HTERT RPE-1 (cell line): ENCODE measurements around the gene ECI2.

Experiments used
- in situ Hi-C: fragments of 300-500 bp; cut with MboI; formaldehyde crosslinking; loops from 4 replicates; pipeline ENCODE4 v1.14.3; 2020; ENCODE audit warnings: low sequenced_read_pairs

The ECI2 gene, protein sequence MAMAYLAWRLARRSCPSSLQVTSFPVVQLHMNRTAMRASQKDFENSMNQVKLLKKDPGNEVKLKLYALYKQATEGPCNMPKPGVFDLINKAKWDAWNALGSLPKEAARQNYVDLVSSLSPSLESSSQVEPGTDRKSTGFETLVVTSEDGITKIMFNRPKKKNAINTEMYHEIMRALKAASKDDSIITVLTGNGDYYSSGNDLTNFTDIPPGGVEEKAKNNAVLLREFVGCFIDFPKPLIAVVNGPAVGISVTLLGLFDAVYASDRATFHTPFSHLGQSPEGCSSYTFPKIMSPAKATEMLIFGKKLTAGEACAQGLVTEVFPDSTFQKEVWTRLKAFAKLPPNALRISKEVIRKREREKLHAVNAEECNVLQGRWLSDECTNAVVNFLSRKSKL

DNA sequence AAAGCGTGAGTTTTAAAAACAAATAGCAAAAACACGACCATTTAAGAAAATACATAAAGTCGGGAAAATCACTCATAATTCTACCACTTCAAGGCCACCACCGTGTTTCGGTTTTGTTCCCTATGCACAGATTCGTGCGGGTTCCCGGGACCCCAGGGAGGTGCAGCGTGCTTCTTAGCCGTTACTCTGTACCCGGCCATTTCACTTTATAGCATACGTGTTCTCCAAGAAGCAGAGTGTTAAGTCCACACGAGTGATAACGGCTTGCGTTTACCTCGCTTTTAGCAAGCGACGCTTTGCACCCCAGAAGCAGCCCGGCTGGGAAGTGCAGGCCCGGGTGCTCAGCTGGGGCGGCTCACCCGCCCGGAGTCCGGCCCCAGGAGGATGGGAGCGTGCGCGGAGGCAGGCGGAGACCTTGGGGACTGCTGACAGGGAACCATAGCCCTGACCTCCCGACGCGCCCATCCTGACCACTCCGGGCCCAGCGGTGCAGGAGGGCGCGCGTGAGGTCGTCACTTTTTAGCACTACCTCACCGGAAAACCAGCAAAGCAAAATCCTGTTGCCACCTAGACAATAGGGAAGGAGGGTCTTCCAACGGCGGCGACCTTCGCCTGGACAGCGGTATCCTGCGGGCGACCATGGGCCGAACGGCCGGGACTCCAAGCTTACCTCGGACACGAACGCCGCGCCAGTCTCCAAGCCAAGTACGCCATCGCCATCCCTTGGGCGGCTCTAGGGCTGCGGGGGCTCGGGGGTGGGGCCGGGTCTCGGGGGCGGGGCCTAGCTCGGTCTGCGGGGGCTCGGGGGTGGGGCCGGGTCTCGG is at the start of gene ECI2:
TSS of gene ECI2 (minus strand) at position 735 of the 824 bp plus-strand sequence. CDS start at position 720, 15 bp downstream.
- in situ Hi-C loops, result no loop called here

DNA sequence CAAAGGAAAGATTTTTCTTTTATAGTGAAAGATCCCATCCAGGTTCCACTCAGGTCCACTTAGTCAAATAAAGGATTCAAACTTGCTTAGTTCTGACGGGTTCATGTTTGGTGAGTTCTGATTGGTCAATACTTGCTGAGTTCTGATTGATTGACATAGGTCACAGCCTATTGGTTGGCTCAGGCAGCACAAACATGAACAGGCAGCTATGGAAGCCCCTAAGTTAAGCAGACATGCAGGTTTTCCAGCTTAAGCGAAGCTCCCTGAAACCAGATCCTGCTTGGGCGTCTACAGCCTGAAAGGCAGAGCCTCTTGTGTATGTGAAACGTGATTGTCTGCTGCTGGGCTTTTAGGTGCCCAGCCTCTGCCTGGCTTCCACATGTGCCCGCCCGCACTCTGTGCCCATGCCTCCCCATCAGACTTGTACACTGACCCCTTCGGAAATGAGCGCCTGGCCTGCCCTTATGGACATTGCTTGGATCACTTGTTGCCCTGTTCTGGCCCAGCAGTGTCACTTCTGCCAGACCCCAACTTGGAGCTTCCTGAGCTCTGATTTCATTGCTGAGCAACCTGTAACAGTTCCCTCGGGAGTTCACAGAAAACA is 45.4 kb upstream of the ECI2 start:
- in situ Hi-C loops, result no loop called here

DNA sequence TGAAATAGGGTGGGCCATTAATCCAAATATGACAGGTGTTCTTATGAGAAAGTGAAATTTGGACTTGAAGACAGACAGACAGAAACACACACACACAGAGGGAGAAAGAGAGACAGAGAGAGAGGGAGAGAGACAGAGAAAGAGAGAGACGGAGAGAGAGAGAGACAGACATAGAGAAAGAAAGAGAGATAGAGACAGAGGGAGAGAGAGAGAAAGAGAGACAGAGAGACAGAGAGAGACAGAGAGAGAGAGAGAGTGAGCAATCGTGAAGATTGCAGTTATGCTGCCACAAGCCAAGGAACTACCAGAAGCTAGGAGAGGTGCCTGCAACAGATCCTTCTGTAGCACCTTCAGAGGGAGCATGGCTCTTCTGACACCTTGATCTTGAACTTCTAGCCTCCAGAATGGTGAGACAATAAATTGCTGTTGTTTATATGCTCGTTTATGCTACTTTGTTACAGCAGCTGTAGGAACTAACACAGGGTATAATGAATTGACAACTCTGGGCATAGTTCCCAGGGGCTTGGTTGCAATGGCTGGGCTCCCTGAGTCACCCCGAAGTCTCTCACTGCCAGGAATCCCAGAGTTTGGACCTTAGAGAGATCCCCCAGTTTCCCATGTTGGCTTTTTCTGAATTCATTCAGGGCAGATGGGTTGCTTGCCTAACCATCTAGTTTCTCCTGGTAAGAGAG is 44.7 kb upstream of the ECI2 start:
- in situ Hi-C loops, result no loop called here

DNA sequence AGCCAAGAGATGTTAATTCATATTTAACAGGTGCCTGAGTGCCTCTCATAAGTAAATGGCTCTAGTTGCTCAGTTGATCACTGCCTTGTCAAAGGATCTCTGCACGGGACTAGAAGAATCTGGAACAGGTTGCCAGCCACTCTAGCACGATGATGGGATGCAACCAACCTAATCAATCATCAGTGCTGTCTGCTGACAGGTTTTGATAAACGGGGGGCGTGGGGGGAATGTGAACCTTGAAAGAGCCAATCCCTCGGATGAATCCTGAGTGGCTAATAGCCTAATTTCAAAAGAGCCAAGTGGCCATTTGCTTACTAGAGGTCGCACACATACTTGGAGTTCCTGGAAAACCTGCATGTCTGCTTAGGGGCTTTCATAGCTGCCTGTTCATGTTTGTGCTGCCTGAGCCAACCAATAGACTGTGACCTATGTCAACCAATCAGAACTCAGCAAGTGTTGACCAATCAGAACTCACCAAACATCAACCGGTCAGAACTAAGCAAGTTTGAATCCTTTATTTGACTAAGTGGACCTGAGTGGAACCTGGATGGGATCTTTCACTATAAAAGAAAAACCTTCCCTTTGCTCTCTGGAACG is 43.5 kb upstream of the ECI2 start:
- in situ Hi-C loops, result no loop called here

DNA sequence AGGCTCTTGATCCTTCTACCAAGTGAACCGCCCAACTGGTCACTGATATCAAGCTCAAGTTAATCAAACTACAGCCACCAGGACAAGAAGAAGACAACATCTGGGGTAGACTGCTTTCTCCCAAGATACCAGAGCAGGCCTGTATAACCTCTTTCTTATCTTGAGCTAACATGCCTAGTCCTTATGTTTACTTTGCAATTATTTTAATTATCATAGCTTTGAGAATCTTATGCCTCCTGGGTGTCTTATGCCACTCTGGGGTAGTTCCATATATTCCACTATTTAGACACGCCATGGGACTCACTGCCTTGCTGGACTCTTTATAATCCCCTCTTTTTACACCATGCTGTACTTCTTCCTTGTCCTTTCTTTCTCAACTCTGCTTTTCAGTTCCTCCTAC is 41.5 kb upstream of the ECI2 start:
- in situ Hi-C loops, result no loop called here

DNA sequence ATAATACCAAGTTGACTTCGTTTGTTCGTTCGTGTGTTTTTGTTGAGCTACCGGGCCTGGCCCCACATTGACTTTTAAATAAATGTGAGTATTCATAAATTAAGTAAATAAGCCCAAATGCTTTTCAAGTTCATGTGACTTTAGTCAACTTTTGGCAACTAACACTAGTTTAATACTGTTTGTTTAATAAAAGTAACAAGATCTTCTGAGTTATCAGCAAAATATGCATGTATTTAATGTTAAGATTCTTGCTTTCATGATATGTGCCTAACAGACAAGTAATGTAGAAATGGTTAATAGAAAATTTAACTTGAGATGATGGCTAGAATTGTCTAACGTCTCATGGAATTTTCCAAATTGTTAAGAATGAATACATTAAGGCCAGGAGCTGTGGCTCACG is 38.7 kb upstream of the ECI2 start:
- in situ Hi-C loops, result no loop called here

DNA sequence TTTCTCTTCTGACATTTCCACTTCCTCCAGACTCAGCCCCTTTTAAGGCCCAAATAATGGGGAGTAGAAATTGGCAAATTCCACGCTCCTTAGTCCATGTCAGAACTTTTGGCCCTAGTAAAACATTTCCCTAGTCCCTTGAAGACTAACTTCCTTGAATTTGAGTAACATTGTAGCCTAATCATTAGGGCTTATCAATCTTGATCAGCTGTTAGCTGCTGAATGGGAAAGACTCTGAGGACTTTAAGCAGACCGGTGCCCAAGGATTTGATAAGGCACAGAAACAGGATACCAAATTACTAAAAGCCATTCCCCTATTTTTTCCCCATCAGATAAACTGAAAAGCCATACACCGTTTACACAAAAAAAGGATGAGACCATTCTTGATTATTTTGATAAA is 37.0 kb upstream of the ECI2 start:
- in situ Hi-C loops, result no loop called here

DNA sequence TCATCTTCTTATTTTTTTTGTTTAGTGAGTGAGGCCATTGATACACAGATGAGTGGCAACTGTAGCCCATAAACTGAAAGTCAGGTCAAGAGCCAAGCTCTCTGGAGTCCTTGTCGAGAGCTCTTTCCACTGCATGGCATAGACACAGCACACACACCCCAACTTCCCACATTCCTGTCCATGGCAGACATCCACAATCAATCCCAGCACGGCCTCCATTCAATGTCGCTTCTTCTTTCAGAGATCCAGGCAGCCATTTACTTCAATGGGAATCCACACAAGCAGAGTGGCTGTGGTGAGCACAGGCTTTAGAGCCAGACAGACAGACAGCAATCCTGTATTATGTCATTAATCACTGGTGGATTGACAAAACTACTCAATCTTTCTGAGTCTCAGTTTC is 34.9 kb upstream of the ECI2 start:
- in situ Hi-C loops, result no loop called here

DNA sequence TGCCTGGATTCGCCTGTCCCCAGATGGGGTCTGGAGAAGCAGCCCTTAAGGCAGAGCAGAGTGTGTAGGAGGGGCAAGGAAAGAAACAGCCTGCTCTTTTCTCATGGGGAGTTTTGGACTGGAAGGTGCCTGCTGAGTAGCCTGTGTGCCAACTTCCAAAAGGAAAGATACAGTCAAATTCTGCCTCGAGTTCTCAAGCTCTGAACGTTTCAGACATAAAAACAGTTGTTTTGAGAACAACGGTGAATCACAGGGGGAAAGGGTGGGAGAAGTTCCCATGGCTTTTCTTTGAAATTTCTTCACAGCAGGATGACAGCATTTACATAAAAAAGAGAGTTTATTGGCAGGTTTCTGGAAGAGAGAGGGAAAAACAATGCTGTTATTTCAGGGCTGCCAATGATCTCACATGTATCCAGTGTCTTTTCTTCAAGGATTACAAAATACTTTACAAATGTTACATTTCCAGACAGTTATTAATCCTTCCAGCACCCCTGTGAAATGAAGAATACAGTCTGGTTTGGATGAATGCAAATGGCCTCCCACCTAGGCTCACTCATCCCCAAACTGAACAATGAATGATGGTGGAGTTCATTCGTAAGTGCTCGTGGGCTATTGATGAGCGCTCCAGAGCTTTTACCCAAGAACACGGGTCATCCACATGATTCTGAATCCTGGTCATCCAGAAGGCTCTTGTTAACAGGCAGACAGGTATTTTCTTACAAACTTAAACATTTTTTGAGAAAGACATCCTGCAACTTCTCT is 33.8 kb upstream of the ECI2 start:
- in situ Hi-C loops, result no loop called here

DNA sequence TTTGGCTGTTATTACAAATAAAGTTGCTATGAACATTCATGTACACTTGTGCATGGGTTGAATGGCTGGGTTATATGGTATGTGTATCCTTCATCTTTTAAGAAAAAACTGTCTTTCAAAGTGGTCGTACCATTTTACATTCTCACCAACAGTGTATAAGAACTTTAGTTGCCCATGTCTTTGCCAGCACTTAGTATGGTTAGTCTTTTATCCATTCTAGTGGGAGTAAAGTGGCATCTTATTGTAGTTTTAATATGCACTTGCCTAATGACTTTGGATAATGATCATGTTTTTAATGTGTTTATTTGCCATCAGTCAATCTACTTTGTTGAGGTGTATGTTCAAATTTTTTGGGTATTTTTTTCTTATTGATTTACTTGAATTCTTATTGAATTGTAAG is 32.5 kb upstream of the ECI2 start:
- in situ Hi-C loops, result no loop called here

DNA sequence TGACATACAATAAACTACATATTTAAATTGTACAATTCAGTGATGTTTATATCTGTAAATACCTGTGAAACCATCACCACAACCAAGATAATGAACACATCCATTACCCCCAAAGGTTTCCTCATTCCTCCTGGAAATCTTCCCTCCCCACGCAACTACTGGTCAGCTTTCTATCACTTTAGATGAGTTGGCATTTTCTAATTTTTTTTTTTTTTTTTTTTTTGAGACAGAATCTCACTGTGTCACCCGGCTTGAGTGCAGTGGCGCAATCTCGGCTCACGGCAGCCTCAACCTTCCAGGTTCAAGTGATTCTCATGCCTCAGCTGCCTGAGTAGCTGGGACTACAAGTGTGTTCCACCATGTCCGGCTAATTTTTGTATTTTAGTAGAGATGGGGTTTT is 31.7 kb upstream of the ECI2 start:
- in situ Hi-C loops, result no loop called here

DNA sequence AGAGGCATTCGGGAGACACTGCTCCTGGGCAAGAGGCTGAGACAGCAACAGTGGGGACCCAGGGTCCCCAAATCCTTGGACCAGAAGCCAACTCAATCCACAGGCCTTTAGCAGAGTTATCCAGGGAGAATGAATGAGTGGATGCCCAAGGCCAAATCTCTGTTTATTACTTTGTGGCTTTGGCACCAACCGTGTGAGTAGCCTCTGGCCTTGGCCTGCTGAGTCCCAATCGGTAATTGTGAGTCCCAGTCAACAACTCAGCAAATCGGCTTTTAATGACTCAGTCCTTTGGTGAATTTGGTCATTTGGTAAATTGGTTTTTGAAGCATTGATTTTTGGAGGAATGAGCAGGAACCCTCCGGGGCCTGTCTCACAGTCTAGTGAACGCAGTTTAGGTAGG is 29.1 kb upstream of the ECI2 start:
- in situ Hi-C loops, result no loop called here

DNA sequence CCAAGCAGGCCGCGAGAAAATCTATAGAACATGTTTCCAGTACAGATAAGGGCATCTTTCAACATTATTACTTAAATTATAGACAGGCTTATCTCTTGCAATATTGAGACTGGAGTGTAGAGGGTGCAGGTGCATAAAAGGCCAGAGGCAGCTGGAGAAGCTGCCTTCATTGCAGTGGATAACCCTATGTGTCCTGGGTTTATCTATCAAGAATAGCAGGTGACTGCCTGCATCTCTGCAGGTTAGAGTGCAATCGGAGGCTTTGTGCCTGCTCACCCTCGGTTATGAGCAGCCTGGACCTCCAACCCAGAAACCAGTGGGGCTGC is 28.7 kb upstream of the ECI2 start:
- in situ Hi-C loops, result no loop called here

DNA sequence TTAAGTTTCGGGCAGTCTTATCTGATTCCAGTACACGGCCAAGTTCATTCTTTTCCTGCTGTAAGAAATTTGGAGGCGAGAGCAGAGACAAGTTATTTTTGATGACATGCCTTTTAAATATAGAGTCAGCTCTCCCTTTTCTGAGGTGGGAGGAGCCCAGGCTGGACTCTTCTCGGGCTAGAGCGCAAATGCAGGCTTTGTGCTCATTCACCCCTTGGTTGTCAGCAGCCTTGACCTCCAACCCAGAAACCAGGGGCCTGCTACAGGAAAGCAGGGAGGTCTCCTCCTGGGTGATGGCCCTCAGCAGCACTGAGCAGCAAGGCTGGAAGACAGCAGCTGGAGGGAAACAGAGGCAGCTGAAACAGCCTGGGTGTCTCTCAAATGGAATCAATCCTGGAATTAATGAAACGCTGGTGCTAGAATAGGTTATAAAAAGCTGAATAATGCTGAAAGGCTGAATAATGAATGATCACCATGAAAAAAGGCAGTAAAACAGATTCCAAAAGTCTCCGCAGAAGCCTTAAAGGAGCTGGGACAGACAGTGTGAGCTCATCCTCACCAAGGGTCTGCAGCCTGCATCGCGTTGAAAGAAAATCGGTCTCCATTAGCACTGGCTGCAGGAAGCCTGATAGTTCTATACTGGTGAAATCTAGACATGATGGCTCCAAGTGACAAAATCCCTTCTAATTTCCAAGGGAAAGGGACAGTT is 28.2 kb upstream of the ECI2 start:
- in situ Hi-C loops, result no loop called here

DNA sequence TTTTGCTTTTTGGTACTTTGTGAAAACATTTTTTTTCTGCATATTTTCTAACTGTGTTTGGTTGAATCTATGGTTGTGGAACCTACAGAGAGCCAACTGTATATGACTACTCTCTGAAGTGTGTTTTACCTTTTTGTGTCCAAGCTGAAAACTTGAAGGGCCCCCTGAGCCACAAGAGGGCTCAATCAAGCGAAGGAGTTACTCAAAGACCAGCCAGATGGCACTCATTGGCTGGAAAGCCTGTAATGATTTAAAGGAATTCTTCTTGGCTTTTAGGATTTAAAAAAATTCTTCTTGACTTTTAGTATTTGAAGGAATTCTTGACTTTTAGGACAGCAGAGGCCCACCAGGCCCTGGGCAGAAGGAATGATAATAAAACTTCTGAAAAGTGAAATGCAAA is 27.0 kb upstream of the ECI2 start:
- in situ Hi-C loops, result no loop called here

DNA sequence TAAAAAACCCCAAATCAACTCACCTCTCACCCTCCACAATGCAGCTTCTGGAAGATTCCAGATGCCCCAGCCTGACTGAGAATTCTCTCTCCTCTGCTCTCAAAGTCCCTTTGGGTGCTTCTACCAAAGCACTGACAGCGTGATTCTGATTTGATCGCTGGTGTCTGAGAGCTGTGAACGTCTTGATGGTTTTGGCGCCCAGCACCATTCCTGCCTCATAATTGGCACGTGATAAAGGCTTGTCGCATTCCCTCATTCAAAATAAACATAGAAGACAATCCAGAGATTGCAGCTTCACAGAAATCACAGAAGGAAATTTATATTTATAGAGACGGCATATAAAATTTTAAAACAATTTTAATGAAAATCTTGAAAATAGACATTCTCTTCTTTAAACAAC is 24.1 kb upstream of the ECI2 start:
- in situ Hi-C loops, result no loop called here

DNA sequence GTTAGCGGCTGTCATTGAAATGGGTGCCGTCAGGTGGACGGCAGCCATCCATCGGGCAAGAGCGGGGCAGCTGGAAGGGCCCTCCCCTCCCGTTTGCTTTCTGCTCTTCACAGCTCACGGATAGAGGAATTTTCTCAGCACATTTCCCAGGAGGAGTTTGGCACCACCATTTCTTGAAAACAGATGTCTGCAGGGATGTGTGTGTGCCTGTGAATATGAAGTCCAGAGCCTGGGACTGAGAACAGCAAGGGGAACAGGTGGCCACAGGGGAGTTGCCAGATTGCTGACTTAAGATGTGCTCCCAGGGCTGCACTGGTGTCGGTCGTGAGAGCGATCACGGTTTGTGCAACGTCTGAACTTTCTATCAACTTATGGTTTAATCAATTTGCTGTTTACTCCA is 22.1 kb upstream of the ECI2 start:
- in situ Hi-C loops, result no loop called here

DNA sequence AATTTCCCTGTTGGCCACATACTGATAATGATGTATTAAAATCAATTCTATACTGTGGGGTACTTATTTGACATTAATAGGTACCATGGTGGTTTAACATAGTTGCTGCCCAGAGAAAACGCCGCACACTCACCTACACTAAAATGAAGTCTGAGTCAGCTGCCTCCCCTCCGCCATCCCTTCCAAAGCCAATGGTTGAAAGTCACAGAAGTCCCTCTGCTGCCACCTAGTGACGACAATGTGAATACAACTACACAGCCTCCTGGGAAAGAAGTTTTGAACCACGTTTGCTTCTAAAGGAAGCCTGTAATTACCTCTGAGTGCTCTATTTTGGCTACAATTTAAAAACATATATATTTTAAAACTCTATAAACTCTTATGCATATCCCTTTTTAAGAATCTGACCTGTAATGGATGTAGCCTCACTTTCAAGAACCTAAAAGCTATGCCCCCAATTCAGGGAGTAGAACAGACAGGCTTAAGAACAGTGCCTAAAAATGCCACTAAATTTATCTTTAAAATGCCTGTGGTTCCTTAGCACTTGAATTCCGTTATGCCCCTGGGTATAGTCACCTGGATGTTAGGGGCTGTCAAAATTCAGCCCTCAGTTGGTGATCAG is 20.6 kb upstream of the ECI2 start:
- in situ Hi-C loops, result no loop called here

DNA sequence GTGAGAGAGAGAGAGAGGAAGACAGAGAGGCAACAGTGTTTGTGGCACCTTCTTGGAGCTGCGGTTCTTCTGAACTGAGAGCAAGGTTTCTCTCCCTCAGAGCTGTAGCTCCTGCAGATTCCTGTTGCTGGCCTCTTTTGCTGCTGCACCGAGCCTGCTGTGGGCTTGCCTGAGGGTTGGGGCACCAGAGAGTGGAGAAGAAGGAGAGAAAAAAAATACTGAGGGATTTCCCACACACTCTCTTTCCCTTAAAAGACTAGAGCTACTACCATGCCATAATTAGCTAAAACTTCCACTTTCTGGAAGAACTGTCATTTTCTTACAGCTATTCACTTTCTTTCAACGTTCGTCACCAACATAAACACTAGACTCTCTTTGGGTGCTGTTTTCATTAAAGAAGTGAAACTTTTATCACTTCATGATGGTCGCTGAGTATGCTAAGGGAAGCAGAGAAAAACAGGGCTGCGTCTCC is 18.2 kb upstream of the ECI2 start:
- in situ Hi-C loops, result no loop called here
